CD4-positive, alpha-beta T cell treated with Interferon alpha-2 for 1 hour (primary cell): ENCODE measurements around the gene UNC79.

ENCODE experiments used
- DNase-seq, 2 donors: peaks; one replicate each; pipeline ENCODE4 v3.0.0-alpha.2; 2020 to 2022

Gene UNC79

GRCh38 chr14:93712079-93712837 is 281.5 kb downstream of the UNC79 start:
- DNase-seq: no peak

GRCh38 chr14:93712838-93713724 is 282.3 kb downstream of the UNC79 start:
- no peak for DNase-seq

GRCh38 chr14:93713726-93714405 is 283.1 kb downstream of the UNC79 start:
- DNase-seq: no peak

- DNase-seq: no peak
Observed at GRCh38 chr14:93714605-93715004, 283.9 kb downstream of the UNC79 start.

- no peak for DNase-seq
Observed at GRCh38 chr14:93715279-93715927, 284.7 kb downstream of the UNC79 start.

- DNase-seq: no peak
Observed at GRCh38 chr14:93716002-93716745, 285.4 kb downstream of the UNC79 start.

DNA sequence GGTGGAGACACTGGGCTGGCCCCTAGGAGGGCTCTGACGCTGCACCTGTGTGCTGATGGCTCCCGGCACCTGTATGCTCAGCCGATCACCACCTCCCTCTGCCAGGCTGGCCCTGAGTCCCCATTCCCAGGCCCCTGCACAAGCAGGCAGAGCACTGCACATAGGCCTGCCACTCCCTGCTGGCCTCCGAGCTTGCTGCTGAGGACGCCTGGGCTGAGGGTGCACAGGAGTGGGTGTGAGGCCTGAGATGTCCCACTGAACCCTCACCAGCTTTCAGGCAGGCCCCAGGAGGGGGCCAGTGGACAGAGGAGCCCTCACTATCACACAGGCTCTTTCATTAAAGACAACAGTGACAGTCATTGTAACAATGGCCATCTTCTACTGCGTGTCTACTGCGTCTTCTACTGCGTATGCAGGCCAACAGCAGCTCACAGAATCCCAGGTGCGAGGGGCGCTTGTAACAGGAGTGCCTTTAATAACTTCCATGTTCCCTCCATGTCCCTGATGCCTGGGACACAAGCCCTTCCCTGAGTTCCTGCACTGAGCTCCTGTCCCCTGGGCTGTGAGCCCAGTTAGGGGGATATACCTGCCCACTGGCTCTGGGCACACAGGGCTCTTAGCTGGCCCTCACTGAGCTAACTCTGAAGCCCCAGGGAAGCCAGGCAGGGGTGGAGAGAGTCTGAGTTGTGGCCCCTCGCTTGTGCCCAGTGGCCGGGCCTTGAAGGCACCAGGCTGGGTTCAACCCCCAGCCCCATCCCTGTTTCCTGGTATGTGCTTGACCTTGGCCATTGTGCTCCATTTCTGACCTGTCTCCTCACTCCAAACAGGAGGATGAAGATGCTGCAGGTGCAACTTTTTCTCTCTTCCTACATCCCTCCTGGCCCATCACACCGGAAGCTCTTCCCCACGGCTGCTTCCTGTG is 286.3 kb downstream of the UNC79 start:
- no peak for DNase-seq

GRCh38 chr14:93717668-93718320 is 287.1 kb downstream of the UNC79 start:
- no peak for DNase-seq

GRCh38 chr14:93719256-93719655 is 288.5 kb downstream of the UNC79 start:
- DNase-seq: no peak

DNA sequence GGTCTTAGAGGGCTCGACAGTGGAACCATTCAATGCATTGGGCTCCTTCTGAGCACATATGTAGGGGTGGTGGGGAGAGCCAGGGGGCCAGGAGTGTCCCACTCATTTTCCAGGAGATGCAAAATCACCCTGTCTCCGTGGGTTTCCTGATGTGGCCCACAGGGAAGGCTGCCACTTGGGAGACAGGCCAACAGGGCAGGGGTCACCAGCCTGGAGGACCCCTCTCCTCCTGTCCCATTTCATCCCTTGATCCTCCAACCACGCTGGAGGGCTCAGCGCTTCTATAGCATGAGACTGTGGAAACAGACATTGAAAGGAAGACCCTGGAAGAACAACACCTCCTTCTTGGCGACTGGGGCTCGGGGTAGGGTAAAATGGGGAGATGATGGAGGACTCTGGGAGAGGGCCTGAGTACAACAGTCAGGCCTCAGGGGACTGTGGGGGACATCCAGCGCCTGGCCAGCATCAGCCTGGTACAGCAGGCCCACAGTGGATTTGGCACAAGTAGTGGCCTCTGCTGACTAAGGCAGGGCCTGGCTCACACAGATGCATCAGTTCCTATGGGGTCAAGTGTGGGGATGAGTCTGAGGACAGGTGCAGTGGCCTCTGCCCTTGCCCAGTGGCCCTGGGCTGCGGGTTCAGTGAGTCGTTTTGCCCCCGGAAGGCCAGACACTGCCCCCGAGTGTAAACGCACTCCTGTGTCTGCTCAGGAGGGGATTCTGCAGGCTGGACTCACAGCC is 289.5 kb downstream of the UNC79 start:
- DNase-seq: no peak

DNA sequence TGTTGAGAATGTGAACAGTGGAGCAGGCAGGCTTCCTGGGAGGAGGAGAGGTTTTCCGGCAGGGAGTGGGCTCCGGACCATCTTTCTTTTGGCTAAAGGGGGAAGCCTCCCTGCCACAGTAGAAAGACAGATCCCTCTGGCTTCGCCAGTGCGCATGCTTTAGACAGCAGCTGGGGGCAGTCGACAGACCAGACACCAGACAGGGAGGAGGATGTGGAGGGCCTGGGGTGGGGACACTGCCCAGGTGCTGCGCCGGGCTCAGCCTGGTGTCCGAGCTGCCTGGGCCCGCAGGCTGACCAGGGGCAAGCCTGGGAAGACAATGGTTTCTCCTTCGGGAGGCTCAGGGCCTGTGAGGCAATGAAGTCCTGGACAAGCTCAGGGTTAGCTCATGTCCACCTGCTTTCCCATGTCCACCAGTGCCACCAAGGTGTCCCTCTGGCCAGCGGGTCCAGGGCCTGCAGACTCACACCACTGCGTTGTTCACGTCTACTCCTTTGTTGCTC is 290.3 kb downstream of the UNC79 start:
- no peak for DNase-seq

- DNase-seq: no peak
Observed at GRCh38 chr14:93723001-93723400, 292.3 kb downstream of the UNC79 start.

DNA sequence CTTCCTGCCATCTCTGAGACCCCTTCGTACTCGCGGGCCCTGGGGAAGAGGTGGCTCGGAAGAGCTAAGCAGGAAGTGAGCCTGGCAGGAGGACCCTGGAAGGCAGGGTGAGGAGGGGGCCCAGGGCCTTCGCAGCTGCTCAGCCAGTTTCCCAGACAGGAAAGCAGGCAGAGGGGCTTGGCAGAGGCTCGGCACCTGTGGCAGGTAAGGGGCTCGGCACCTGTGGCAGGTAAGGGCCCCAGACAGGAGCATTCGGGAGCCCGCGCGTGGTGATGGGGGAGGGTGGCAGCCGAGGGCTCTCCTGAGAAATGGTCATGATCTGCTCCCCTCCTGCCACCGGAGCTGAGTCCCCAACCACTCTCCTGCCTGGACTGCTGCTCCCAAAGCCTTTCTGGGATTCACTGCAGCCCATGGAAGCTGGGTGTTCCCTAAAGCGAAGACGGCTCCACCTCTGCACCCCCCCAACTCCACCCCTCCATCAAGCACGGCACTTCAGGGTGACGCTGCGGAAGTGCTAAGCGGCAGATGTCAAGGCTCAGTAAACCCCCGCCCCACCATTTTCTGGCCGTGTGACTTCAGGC is 294.4 kb downstream of the UNC79 start:
- DNase-seq: no peak

GRCh38 chr14:93725993-93726392 is 295.3 kb downstream of the UNC79 start:
- no peak for DNase-seq

DNA sequence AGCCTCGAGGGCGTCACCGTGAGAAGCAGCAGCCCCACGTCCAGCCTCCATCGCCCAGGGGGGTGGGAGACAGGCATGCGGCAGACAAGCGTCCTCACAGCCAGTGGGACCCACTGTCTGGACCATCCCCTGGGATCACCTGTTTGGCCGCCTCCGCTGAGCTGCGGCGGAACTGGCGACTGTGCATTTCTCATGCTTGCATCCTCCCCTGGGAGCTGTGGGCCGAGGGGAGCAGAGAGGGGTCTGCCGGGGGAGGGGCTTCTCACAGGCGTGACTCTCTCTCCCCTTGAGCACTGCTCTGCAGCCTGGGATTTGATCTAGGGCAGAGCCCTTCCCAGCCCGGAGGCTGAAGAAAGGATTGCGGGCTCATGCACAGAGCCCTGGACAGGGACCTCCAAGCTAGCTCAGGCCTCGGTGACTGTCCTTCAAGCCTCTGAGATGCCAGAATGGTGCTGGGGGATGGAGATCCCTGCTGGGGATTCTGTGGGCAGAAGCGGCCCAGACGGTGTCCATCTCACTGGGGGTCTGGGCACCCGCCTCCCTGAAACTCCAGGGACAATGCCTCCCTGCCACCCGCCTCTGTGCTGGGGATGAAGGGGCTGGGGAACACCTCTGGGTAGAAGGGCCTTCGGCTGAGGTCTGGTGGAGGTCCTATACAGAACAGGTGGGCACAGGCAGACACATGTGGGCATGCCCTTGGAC is 296.5 kb downstream of the UNC79 start:
- no peak for DNase-seq

DNA sequence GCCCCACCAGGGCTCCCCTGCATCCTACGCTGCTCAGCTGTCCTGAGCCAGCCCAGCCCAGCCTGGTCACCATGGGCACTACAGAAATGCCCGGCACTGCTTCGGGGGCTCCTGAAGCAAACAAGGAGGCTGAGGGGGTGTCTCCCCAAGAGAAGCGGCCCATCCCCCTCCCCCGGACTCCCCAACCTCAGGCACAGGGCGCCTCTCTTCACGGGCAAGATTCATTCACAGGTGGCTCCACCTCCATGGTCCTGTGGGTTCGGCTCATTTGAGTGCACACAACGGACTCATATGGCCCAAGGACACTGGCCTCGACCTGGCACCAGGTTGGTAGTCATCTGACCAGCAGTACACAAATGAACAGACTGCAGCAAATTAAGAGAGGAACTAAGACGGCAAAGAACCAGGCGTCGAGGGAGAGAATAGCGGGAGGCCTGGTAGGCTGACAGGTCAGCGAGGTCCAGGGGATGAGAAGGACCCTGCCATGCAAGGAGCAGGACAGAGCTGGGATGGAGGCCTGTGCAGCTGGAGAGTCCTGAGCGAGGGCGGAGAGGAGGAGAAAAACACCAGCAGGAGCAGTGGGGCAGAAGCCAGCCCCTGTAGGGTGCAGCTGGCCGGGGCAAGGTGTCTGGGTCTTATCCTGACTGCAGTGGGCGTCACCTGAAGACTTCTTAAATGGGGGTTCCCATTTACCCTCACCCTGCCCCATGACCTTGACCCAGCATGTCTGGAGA is 297.3 kb downstream of the UNC79 start:
- no peak for DNase-seq

- DNase-seq: no peak
Observed at GRCh38 chr14:93728651-93729016, 297.9 kb downstream of the UNC79 start.

DNA sequence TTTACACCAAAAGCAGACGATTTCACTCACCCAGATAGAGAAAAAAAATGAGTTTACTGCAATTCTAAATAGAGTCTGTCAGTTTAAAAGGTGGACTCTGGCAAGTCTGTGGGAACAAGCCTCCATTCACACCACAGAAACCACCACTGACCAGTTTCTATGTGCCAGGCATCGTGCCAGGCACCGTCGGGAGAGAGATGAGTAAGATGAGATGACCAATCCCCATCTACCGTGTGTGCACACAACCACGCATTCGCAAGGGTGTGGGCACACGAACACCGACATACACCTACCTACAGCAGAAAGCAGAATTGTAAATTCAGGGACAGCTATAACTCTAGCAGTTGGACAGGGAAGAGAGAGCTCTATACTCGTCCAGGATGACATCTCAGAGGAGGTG is 299.3 kb downstream of the UNC79 start:
- no peak for DNase-seq
